Smooth muscle cell of the brain vasculature (primary cell): Measurements from ENCODE around the gene GUCY1A2.

Experiments used
- DNase-seq: peaks from one replicate; pipeline ENCODE4 v3.0.0-alpha.2; 2012; ENCODE audit warnings: low read depth, low spot score

The GUCY1A2 gene

GRCh38 chr11:106745941-106746340 is 272.3 kb downstream of the GUCY1A2 start:
- DNase-seq: no peak

- no peak for DNase-seq
These were observed 284.6 kb downstream of the GUCY1A2 start for GRCh38 chr11:106733635-106734034.

GRCh38 chr11:106728859-106729258 is 289.4 kb downstream of the GUCY1A2 start:
- no peak for DNase-seq

GRCh38 chr11:106728379-106728778 is 289.9 kb downstream of the GUCY1A2 start:
- DNase-seq: no peak

- DNase-seq: no peak
These were observed 291.0 kb downstream of the GUCY1A2 start for GRCh38 chr11:106727256-106727655.

GRCh38 chr11:106724293-106724892 is 293.9 kb downstream of the GUCY1A2 start:
- no peak for DNase-seq

GRCh38 chr11:106723071-106723470 is 295.2 kb downstream of the GUCY1A2 start:
- DNase-seq: no peak

- DNase-seq: no peak
These were observed 301.1 kb downstream of the GUCY1A2 start for GRCh38 chr11:106717222-106717621.

- DNase-seq: no peak
These were observed 304.1 kb downstream of the GUCY1A2 start for GRCh38 chr11:106714199-106714598.

- no peak for DNase-seq
These were observed 309.9 kb downstream of the GUCY1A2 start for GRCh38 chr11:106708348-106708747.

- no peak for DNase-seq
These were observed 311.9 kb downstream of the GUCY1A2 start for GRCh38 chr11:106706355-106706754.

GRCh38 chr11:106702805-106703204 is 315.5 kb downstream of the GUCY1A2 start:
- no peak for DNase-seq

- no peak for DNase-seq
These were observed 321.2 kb downstream of the GUCY1A2 start for GRCh38 chr11:106697058-106697457.

- DNase-seq: no peak
These were observed 322.8 kb downstream of the GUCY1A2 start for GRCh38 chr11:106695506-106695905.

GRCh38 chr11:106694501-106694900 is 323.8 kb downstream of the GUCY1A2 start:
- DNase-seq: no peak

- DNase-seq: no peak
These were observed 326.4 kb downstream of the GUCY1A2 start for GRCh38 chr11:106691807-106692365.

GRCh38 chr11:106690923-106691322 is 327.4 kb downstream of the GUCY1A2 start:
- no peak for DNase-seq

- DNase-seq: no peak
These were observed 333.3 kb downstream of the GUCY1A2 start for GRCh38 chr11:106684944-106685343.

- DNase-seq: no peak
These were observed 334.8 kb downstream of the GUCY1A2 start for GRCh38 chr11:106683435-106683834.

- DNase-seq: no peak
These were observed 336.8 kb downstream of the GUCY1A2 start for GRCh38 chr11:106681435-106681834.

GRCh38 chr11:106679581-106679980 is 338.7 kb downstream of the GUCY1A2 start:
- no peak for DNase-seq

- DNase-seq: no peak
These were observed 339.1 kb downstream of the GUCY1A2 start for GRCh38 chr11:106679181-106679580.

- no peak for DNase-seq
These were observed 348.2 kb downstream of the GUCY1A2 start for GRCh38 chr11:106670069-106670468.

- peak; percentile 6 for DNase-seq
These were observed 350.1 kb downstream of the GUCY1A2 start for GRCh38 chr11:106668147-106668546.
